Measurements from ENCODE around the gene TIMP2. TPM values are rescaled to one million over a fixed set of nuclear protein-coding genes. Genes with fewer than 3 reads are reported as not detected.

Gene TIMP2
- total RNA-seq, 2 experiments from 2014 or later = 0.35 to 0.43 TPM

- H3K36me3 Mint-ChIP-seq (ENCODE audit: low read depth) = no peaks in the 10 kb centered on the region
- no peak overlapping the region for H3K27ac Mint-ChIP-seq
- no peaks in the 10 kb centered on the region for H3K27me3 Mint-ChIP-seq (ENCODE audit: low read depth)
- no peak for DNase-seq
- intact Hi-C loops (cut with micrococcal nuclease) = no loop called here
- H3K9me3 Mint-ChIP-seq = no peaks in the 10 kb centered on the region
- CTCF ChIA-PET = interaction anchor here (0.6 to 1.5 kb wide), 2 partner anchors 23 to 97 kb away, joined by 3 to 4 read pairs; no protein-coding TSS in a partner anchor
- H3K4me1 Mint-ChIP-seq (ENCODE audit: low read depth) = peaks cover 30% of the 10 kb centered on the region
- H3K4me3 Mint-ChIP-seq = no peak overlapping the region
Measured at GRCh38 chr17:78888941-78889518, 36.2 kb downstream of the TIMP2 start.

DNA sequence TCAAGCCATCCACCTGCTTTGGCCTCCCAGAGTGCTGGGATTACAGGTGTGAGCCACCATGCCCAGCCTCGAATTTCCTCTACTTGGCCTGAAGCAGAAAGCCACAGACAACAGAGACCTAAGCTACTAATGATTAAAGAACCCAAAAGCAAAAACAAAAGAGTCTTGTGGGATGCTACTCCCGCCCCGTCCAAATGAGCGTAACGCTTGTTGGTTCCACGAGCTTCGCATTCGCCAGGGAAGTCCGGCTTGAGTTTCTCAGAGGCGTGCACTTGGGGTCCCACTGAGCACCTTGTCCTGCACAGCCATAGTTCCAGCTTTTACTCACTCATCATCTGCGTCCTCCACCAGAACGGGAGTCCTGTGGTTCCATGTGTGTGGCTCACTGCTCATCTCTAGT lies 38.2 kb downstream of the TIMP2 start:
- no peaks in the 10 kb centered on the region for H3K36me3 Mint-ChIP-seq (ENCODE audit: low read depth)
- no peaks in the 10 kb centered on the region for H3K27me3 Mint-ChIP-seq (ENCODE audit: low read depth)
- no peak overlapping the region for H3K27ac Mint-ChIP-seq
- intact Hi-C loops (cut with micrococcal nuclease) = no loop called here
- no peak overlapping the region for H3K4me3 Mint-ChIP-seq
- H3K4me1 Mint-ChIP-seq (ENCODE audit: low read depth) = peaks cover 36% of the 10 kb centered on the region
- CTCF ChIA-PET = interaction anchor here (0.6 to 0.7 kb wide), 2 partner anchors 21 to 679 kb away, joined by 3 to 4 read pairs; no protein-coding TSS in a partner anchor
- DNase-seq = no peak
- H3K9me3 Mint-ChIP-seq = no peaks in the 10 kb centered on the region

DNA sequence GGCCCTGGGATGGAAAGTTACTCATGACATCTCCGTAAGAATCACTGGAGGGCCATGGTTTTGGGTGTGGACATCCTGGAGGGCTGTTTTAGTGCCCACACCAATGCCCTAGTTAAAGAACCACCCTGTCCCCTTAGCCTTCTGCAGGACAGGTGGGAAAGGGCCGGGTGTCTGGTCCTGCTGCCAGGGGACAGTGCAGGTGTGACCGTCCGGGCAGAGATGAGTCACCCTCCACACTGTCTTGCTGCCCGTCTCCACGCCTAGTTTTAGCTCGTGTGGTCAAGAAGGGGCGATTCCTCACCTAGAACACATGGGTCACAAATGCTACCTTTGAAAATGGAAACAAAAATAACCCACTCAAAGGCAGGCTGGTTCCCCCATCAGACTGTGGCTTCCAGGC lies 39.2 kb downstream of the TIMP2 start:
- Mint-ChIP-seq H3K9me3 (no peaks in the 10 kb centered on the region), H3K36me3 (ENCODE audit: low read depth) (no peaks in the 10 kb centered on the region), H3K4me1 (ENCODE audit: low read depth) (peaks cover 28% of the 10 kb centered on the region), H3K27ac (no peak overlapping the region), H3K27me3 (ENCODE audit: low read depth) (no peaks in the 10 kb centered on the region), H3K4me3 (no peak overlapping the region)
- CTCF ChIA-PET = interaction anchor here (0.8 kb wide), 1 partner anchor 20 kb away, joined by 5 read pairs; no protein-coding TSS in a partner anchor
- intact Hi-C loops (cut with micrococcal nuclease) = no loop called here
- no peak for DNase-seq

GRCh38 chr17:78884876-78885667 lies 40.1 kb downstream of the TIMP2 start:
- Mint-ChIP-seq H3K27me3 (ENCODE audit: low read depth) (no peaks in the 10 kb centered on the region), H3K4me3 (no peak overlapping the region), H3K9me3 (no peaks in the 10 kb centered on the region), H3K27ac (no peak overlapping the region), H3K4me1 (ENCODE audit: low read depth) (peaks cover 22% of the 10 kb centered on the region), H3K36me3 (ENCODE audit: low read depth) (no peaks in the 10 kb centered on the region)
- DNase-seq = no peak
- CTCF ChIA-PET = interaction anchor here (0.8 kb wide), 1 partner anchor 19 kb away, joined by 5 read pairs; no protein-coding TSS in a partner anchor
- intact Hi-C loops (cut with micrococcal nuclease) = no loop called here

DNA sequence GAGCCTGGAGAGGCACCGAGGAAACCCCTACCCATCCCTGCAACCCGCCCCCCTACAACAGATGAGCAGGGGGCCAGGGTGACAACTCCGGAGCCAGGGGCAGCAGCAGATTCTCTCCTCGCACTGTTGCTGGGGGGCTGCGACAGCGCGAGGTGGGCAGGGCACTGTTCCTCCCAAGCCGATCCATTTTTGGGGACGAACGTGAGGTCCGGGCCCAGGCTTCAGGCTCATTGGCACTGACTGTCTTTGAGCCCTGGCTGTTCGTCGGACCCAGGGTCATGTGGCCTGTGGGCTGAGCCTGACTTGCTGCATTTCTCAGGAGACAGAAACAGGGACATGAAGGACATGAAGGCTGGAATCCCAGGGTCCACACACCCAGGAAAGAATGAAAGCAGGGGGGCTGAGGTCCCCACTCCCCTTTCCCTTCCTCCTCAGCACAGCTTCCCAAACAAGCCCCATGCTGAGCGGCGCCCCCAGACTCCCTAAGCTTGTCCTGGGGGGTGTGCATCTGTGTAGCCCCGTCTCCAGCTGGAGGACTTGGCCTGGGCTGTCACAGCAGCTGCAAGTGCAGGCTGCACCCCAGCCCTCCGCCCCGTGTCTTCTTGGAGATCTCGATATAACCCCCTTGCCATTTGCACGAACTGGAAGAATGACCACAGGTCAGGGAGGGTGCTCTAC lies 40.9 kb downstream of the TIMP2 start:
- Mint-ChIP-seq H3K36me3 (ENCODE audit: low read depth) (no peaks in the 10 kb centered on the region), H3K4me3 (no peak overlapping the region), H3K27me3 (ENCODE audit: low read depth) (no peaks in the 10 kb centered on the region), H3K4me1 (ENCODE audit: low read depth) (peaks cover 21% of the 10 kb centered on the region), H3K27ac (no peak overlapping the region), H3K9me3 (no peaks in the 10 kb centered on the region)
- no peak for DNase-seq
- CTCF ChIA-PET = no interaction called here
- intact Hi-C loops (cut with micrococcal nuclease) = no loop called here

- Mint-ChIP-seq H3K27me3 (ENCODE audit: low read depth) (no peaks in the 10 kb centered on the region), H3K4me1 (ENCODE audit: low read depth) (peaks cover 21% of the 10 kb centered on the region), H3K4me3 (no peak overlapping the region), H3K27ac (no peak overlapping the region), H3K9me3 (no peaks in the 10 kb centered on the region), H3K36me3 (ENCODE audit: low read depth) (no peaks in the 10 kb centered on the region)
- no peak for DNase-seq
- intact Hi-C loops (cut with micrococcal nuclease) = no loop called here
- CTCF ChIA-PET = no interaction called here
Measured at GRCh38 chr17:78883533-78884131, 41.6 kb downstream of the TIMP2 start.

DNA sequence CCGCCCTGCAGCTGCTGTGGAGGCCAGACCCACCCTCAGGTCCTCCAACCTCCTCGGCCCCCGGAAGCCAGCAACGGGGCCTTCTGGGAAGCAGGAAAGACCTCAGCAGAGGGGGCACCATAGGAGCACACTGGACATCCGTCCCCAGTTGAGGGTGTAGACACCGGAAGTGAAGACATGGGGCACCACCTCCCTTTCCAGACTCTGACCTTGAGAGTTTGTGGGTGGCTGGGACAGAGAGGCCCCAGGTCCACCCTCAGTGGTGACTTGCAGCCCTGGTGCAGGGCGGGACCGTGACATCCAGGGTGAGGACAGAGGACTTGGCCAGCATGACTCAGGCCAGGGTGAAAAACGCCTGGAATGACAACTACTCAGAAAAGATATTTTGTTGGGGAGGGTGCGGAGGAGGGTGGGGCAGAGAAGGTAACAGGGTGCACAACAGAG lies 42.1 kb downstream of the TIMP2 start:
- CTCF ChIA-PET = no interaction called here
- H3K4me3 Mint-ChIP-seq = no peak overlapping the region
- no peaks in the 10 kb centered on the region for H3K27me3 Mint-ChIP-seq (ENCODE audit: low read depth)
- H3K36me3 Mint-ChIP-seq (ENCODE audit: low read depth) = no peaks in the 10 kb centered on the region
- no peaks in the 10 kb centered on the region for H3K9me3 Mint-ChIP-seq
- intact Hi-C loops (cut with micrococcal nuclease) = no loop called here
- H3K27ac Mint-ChIP-seq = no peak overlapping the region
- peaks cover 25% of the 10 kb centered on the region for H3K4me1 Mint-ChIP-seq (ENCODE audit: low read depth)
- DNase-seq = no peak

- intact Hi-C loops (cut with micrococcal nuclease) = no loop called here
- H3K4me1 Mint-ChIP-seq (ENCODE audit: low read depth) = peaks cover 25% of the 10 kb centered on the region
- H3K27ac Mint-ChIP-seq = no peak overlapping the region
- H3K27me3 Mint-ChIP-seq (ENCODE audit: low read depth) = no peaks in the 10 kb centered on the region
- DNase-seq = no peak
- no peak overlapping the region for H3K4me3 Mint-ChIP-seq
- CTCF ChIA-PET = no interaction called here
- H3K36me3 Mint-ChIP-seq (ENCODE audit: low read depth) = no peaks in the 10 kb centered on the region
- no peaks in the 10 kb centered on the region for H3K9me3 Mint-ChIP-seq
Measured at GRCh38 chr17:78882540-78883088, 42.6 kb downstream of the TIMP2 start.

GRCh38 chr17:78879635-78880186 lies 45.5 kb downstream of the TIMP2 start:
- Mint-ChIP-seq H3K36me3 (ENCODE audit: low read depth) (no peaks in the 10 kb centered on the region), H3K27me3 (ENCODE audit: low read depth) (no peaks in the 10 kb centered on the region), H3K27ac (peak overlapping the region; percentile 24), H3K4me1 (ENCODE audit: low read depth) (peaks cover 25% of the 10 kb centered on the region), H3K9me3 (no peaks in the 10 kb centered on the region), H3K4me3 (peak overlapping the region; percentile 20)
- DNase-seq = peak; percentile 47
- CTCF ChIA-PET = no interaction called here
- intact Hi-C loops (cut with micrococcal nuclease) = no loop called here

- CTCF ChIA-PET = no interaction called here
- intact Hi-C loops (cut with micrococcal nuclease) = no loop called here
- Mint-ChIP-seq H3K4me1 (ENCODE audit: low read depth) (peaks cover 25% of the 10 kb centered on the region), H3K36me3 (ENCODE audit: low read depth) (no peaks in the 10 kb centered on the region), H3K4me3 (peak overlapping the region; percentile 21), H3K27ac (no peak overlapping the region), H3K27me3 (ENCODE audit: low read depth) (no peaks in the 10 kb centered on the region), H3K9me3 (no peaks in the 10 kb centered on the region)
- DNase-seq = no peak
Measured at GRCh38 chr17:78878871-78879527, 46.2 kb downstream of the TIMP2 start.

DNA sequence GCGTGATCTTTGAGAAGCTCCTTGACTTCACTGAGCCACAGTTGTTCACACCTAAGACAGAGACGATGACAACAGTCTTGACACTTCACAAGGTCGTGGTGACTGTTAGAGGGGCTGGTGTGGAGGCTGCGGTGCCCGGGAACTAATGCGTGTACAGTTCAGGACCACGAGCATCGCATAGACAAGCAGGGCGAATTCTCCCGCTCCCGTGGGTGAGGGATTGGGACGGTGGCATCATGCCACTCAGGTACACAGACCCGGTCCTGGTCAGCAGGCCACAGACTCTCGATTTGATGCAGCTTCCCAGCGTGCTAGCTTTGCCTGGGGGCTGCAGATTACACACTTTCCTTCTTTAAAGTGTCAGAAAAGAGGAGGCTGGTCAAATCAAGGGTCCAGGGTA lies 46.9 kb downstream of the TIMP2 start:
- Mint-ChIP-seq H3K9me3 (no peaks in the 10 kb centered on the region), H3K27ac (no peak overlapping the region), H3K4me1 (ENCODE audit: low read depth) (peaks cover 22% of the 10 kb centered on the region), H3K36me3 (ENCODE audit: low read depth) (no peaks in the 10 kb centered on the region), H3K27me3 (ENCODE audit: low read depth) (no peaks in the 10 kb centered on the region), H3K4me3 (no peak overlapping the region)
- CTCF ChIA-PET = interaction anchor here (0.8 to 1.6 kb wide), 3 partner anchors 13 to 735 kb away, joined by 3 to 8 read pairs (median 3); no protein-coding TSS in a partner anchor
- DNase-seq = no peak
- intact Hi-C loops (cut with micrococcal nuclease) = no loop called here
